A549 (cell line): ENCODE data around the gene PPP1R1B.

ENCODE experiments used
- RAD21 ChIP-seq, 2 experiments: fragments of >200 bp in 1 of 2; sonication (Bioruptor Twin) in 1 of 2; formaldehyde crosslinking in 1 of 2; IDR thresholded peaks in 1 of 2; conservative IDR thresholded peaks in 1 of 2; 2 replicates in 1 of 2; 3 replicates in 1 of 2; pipeline ENCODE4 v1.6.1; 2012 to 2018; ENCODE audit warnings: inconsistent platforms in 1 of 2
- TF ChIP-seq, protein P1 (sequence below): fragments of 250-450 bp; sonication (Bioruptor Pico); IDR thresholded peaks from 2 replicates; pipeline ENCODE4 v1.5.0; 2021; ENCODE audit warnings: mild to moderate bottlenecking, moderate library complexity, borderline replicate concordance

DNA sequence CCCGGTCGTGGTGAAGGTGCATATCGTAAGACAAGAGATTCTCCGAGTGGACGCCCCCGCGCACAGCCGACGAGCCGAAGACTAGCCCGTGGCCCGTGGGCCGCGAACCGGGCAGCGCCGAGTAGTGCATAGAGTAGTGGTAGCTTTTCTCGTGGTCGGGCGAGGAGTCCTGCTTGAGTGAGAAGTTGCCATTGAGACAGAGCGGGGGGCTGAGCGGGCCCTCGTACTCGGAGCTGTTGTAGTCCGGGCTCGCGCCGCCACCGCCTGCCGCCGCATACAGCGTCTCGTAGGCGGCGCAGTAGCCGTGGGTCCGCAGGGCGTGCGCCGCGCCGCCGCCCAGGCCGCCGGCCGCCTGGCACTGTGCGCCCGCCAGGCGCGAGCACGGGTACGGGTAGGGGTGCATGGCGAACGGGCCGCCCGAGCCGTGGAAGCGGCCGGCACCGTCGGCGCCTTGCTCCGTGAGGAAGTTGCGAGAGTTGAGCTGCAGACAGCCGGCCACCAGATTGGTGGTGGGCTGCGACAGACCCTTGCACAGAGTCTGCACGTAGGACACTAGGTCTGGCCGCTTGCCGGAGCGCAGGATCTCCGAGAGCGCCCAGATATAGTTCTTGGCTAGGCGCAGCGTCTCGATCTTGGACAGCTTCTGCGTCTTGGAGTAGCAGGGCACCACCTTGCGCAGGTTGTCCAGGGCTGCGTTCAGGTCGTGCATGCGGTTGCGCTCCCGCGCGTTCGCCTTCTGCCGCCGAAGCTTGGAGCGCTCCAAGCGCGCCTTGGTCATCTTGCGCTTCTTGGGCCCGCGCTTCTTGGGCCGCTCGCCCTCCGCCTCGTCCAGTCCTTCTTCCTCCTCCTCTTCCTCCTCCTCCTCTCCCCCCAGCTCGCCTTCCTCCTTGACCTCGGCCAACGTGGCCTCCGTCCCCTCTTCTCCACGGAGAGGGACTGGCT lies 21.0 kb upstream of the PPP1R1B start:
- TF ChIP-seq, protein P1, sequence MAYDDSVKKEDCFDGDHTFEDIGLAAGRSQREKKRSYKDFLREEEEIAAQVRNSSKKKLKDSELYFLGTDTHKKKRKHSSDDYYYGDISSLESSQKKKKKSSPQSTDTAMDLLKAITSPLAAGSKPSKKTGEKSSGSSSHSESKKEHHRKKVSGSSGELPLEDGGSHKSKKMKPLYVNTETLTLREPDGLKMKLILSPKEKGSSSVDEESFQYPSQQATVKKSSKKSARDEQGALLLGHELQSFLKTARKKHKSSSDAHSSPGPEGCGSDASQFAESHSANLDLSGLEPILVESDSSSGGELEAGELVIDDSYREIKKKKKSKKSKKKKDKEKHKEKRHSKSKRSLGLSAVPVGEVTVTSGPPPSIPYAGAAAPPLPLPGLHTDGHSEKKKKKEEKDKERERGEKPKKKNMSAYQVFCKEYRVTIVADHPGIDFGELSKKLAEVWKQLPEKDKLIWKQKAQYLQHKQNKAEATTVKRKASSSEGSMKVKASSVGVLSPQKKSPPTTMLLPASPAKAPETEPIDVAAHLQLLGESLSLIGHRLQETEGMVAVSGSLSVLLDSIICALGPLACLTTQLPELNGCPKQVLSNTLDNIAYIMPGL: no peak
- TF ChIP-seq RAD21 (conservative IDR thresholded peaks at IDR 0.05 in 1 of 2, IDR thresholded peaks at IDR 0.05 in 1 of 2): no peak
